PC-3 (cell line): ENCODE results near the gene MEF2B. TPM values are rescaled to one million over a fixed set of nuclear protein-coding genes. Genes with fewer than 3 reads are reported as not detected.

Experiments
- ATAC-seq: fragments of 200-7000 bp; cut with Tn5 transposase; 2 replicates; pipeline ENCODE4 v1.9.1; 2020; ENCODE audit warnings: mild to moderate bottlenecking, moderate library complexity
- BruUV-seq: library from RNA; stranded (reverse); fragments of 400-500 nt; replicated peaks from 2 replicates; lab custom pipeline; 2021; lab: Mats Ljungman, UMichigan
- CTCF ChIA-PET: fragments of 300-600 bp; sonication (Branson Sonifier 250); formaldehyde crosslinking; loops from one replicate; lab custom pipeline; 2022; ENCODE audit warnings: antibody characterized with exemption; lab: Charles Lee
- POLR2A ChIA-PET: fragments of 300-600 bp; sonication (Branson Sonifier 250); formaldehyde crosslinking; loops from one replicate; lab custom pipeline; 2022; ENCODE audit warnings: antibody characterized with exemption; ENCODE audit not compliant: unreplicated experiment; lab: Charles Lee
- DNase-seq: peaks from one replicate; pipeline ENCODE4 v3.0.0-alpha.2; 2015
- H2AFZ ChIP-seq: fragments of 300-600 bp; sonication (generic); 2 replicates; pipeline ENCODE4 v1.6.0; 2016; ENCODE audit warnings: antibody characterized with exemption, low read length
- H3F3A ChIP-seq: fragments of 300-600 bp; sonication (generic); one replicate; pipeline ENCODE4 v1.6.0; 2017; ENCODE audit warnings: antibody characterized with exemption, low read length, control low read depth, mild to moderate bottlenecking; ENCODE audit not compliant: unreplicated experiment
- H3K27ac ChIP-seq: fragments of 300-600 bp; sonication (generic); 2 replicates; pipeline ENCODE4 v1.5.1; 2016; ENCODE audit warnings: mild to moderate bottlenecking, low read length
- H3K27me3 ChIP-seq: fragments of 300-600 bp; sonication (generic); 2 replicates; pipeline ENCODE4 v1.6.1; 2016; ENCODE audit warnings: low read length, mixed read lengths
- H3K36me3 ChIP-seq: fragments of 300-600 bp; sonication (generic); 2 replicates; pipeline ENCODE4 v1.6.1; 2016; ENCODE audit warnings: low read depth, mixed run types, low read length, mixed read lengths
- H3K4me1 ChIP-seq: fragments of 300-600 bp; sonication (generic); 2 replicates; pipeline ENCODE4 v1.5.1; 2016; ENCODE audit warnings: low read length; ENCODE audit not compliant: insufficient read depth
- H3K4me2 ChIP-seq: fragments of 300-600 bp; sonication (generic); 2 replicates; pipeline ENCODE4 v1.6.0; 2016; ENCODE audit warnings: low read length
- H3K4me3 ChIP-seq: fragments of 300-600 bp; sonication (generic); 2 replicates; pipeline ENCODE4 v1.5.1; 2016; ENCODE audit warnings: mild to moderate bottlenecking, low read length, mixed read lengths
- H3K79me2 ChIP-seq: fragments of 300-600 bp; sonication (generic); 2 replicates; pipeline ENCODE4 v1.6.1; 2017; ENCODE audit warnings: low read length, mixed read lengths
- H3K9ac ChIP-seq: fragments of 300-600 bp; sonication (generic); 2 replicates; pipeline ENCODE4 v1.6.0; 2016; ENCODE audit warnings: mild to moderate bottlenecking, low read length
- H3K9me2 ChIP-seq: fragments of 300-600 bp; sonication (generic); replicated peaks from 2 replicates; pipeline ENCODE4 v1.6.1; 2016; ENCODE audit warnings: mixed run types, low read length, mixed read lengths
- H3K9me3 ChIP-seq: fragments of 300-600 bp; sonication (generic); 2 replicates; pipeline ENCODE4 v1.6.1; 2016; ENCODE audit warnings: low read length, mixed read lengths
- H4K20me1 ChIP-seq: fragments of 300-600 bp; sonication (generic); 2 replicates; pipeline ENCODE4 v1.6.1; 2016; ENCODE audit warnings: low read length, mixed read lengths
- EZH2 ChIP-seq: fragments of 300-600 bp; sonication (generic); IDR thresholded peaks from one replicate; pipeline ENCODE4 v1.6.1; 2017; ENCODE audit warnings: antibody characterized with exemption, mild to moderate bottlenecking, low read length; ENCODE audit not compliant: unreplicated experiment
- EZH2phosphoT487 ChIP-seq: fragments of 300-600 bp; sonication (generic); IDR thresholded peaks from 2 replicates; pipeline ENCODE4 v1.6.1; 2018; ENCODE audit warnings: mild to moderate bottlenecking, antibody characterized with exemption, low read length, borderline replicate concordance
- intact Hi-C: fragments of 100-400 bp; cut with micrococcal nuclease; formaldehyde crosslinking; loops from 2 replicates; pipeline ENCODE4 v1.9.0; 2023
- total RNA-seq: library from RNA; depleted of rRNA; stranded (reverse); fragments of >200 nt; gene quantifications from 2 replicates; pipeline ENCODE4 v1.2.3, GENCODE V29; 2014
- TF ChIP-seq, protein P1 (sequence below): fragments of 300-600 bp; sonication (generic); conservative IDR thresholded peaks from 2 replicates; pipeline ENCODE4 v1.5.1; 2017; ENCODE audit warnings: antibody characterized with exemption, low read depth, mild to moderate bottlenecking, low read length

The MEF2B gene
- total RNA-seq, 1 experiment from 2014 or later: 0.22 TPM

DNA sequence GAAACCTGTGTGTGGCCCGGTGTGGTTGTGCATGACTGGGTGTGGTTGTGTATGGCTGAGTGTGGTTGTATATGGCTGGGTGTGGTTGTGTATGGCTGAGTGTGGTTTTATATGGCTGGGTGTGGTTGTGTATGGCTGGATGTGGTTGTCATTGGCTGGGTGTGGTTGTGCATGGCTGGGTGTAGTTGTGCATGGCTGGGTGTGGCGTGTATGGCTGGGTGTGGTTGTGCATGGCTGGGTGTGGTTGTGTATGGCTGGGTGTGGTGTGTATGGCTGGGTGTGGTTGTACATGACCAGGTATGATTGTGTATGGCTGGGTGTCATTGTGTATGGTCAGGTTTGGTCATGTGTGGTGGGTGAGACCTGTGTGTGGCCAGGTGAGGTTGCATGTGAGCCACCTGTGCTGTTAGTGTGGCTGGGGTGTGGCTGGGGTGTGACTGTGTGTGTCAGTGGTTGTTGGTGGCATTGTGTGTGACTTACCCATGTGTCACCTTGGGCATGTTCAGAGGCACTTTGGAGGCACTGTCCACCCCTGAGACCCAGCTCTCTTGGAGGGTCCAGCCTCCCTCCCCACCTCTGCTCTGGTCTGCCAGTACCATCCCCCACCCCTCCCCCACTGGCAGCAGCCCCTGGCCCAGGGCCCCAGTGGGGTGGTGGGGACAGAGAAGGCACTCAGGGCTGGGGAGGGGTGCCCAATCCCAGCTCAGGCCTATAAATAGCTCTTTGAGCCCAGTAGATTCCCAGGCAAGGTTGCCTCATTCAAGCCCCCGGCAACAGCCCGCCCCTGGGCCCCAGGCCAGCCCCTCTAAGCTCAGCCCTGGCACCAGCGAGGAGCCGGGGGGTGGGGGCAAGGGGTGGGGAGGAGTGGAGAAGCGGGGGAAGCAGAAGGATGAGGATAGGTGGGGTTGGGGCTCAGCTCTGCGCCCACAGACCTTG is 37.8 kb upstream of the MEF2B start:
- ChIA-PET CTCF (no interaction called here), POLR2A (interaction anchor here (0.7 kb wide), 1 partner anchor 99 kb away, joined by 4 read pairs; no protein-coding TSS in a partner anchor)
- peaks cover 8% of the 10 kb centered on the region for H3K27me3 ChIP-seq
- intact Hi-C loops: no loop called here
- peaks cover 3% of the 10 kb centered on the region for H3K79me2 ChIP-seq
- BruUV-seq: no TSS peak
- H3K9me3 ChIP-seq: no peaks in the 10 kb centered on the region
- no peak for ATAC-seq
- H3K27ac ChIP-seq: no peak overlapping the region
- H3K4me2 ChIP-seq: no peak overlapping the region
- no peaks in the 10 kb centered on the region for H3K36me3 ChIP-seq
- no peak overlapping the region for H3K9ac ChIP-seq
- TF ChIP-seq EZH2 (no peak), EZH2phosphoT487 (no peak)
- TF ChIP-seq, protein P1, sequence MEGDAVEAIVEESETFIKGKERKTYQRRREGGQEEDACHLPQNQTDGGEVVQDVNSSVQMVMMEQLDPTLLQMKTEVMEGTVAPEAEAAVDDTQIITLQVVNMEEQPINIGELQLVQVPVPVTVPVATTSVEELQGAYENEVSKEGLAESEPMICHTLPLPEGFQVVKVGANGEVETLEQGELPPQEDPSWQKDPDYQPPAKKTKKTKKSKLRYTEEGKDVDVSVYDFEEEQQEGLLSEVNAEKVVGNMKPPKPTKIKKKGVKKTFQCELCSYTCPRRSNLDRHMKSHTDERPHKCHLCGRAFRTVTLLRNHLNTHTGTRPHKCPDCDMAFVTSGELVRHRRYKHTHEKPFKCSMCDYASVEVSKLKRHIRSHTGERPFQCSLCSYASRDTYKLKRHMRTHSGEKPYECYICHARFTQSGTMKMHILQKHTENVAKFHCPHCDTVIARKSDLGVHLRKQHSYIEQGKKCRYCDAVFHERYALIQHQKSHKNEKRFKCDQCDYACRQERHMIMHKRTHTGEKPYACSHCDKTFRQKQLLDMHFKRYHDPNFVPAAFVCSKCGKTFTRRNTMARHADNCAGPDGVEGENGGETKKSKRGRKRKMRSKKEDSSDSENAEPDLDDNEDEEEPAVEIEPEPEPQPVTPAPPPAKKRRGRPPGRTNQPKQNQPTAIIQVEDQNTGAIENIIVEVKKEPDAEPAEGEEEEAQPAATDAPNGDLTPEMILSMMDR: no peak
- no peak overlapping the region for H2AFZ ChIP-seq
- no peak overlapping the region for H3K4me3 ChIP-seq
- DNase-seq: no peak
- H3F3A ChIP-seq: no peaks in the 10 kb centered on the region
- no peaks in the 10 kb centered on the region for H3K9me2 ChIP-seq
- peaks cover 2% of the 10 kb centered on the region for H3K4me1 ChIP-seq
- H4K20me1 ChIP-seq: no peaks in the 10 kb centered on the region

DNA sequence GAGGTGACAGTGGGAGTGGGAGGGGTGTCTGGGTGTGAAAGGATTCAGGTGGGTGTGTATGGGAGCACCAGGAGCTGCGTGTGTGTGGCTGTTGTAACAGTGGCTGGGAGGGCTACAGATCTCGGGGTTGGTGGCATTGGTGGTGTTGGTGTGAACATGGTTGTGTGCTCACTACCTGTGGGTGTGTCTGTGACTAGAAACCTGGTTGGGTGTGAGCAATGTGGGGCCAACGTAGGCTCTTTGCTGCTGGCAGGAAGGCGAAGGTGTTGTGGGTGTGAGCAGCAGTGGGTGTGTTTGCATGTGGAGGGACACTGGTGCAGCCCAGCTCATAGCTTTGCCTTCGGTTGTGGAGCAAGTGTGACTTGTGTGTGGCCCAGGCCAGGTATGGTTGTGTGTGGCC is 36.9 kb upstream of the MEF2B start:
- H3K79me2 ChIP-seq: peaks cover 12% of the 10 kb centered on the region
- no peak for DNase-seq
- BruUV-seq: no TSS peak
- no peaks in the 10 kb centered on the region for H3F3A ChIP-seq
- no peak overlapping the region for H3K4me3 ChIP-seq
- H3K4me1 ChIP-seq: peaks cover 12% of the 10 kb centered on the region
- peaks cover 4% of the 10 kb centered on the region; the same call in 1 of the 2 replicates for H3K36me3 ChIP-seq
- no peak overlapping the region for H3K9ac ChIP-seq
- intact Hi-C loops: no loop called here
- no peaks in the 10 kb centered on the region for H4K20me1 ChIP-seq
- no peak for TF ChIP-seq EZH2phosphoT487
- TF ChIP-seq, protein P1: no peak
- TF ChIP-seq EZH2: no peak
- H3K4me2 ChIP-seq: no peak overlapping the region
- POLR2A ChIA-PET: no interaction called here
- H3K27ac ChIP-seq: no peak overlapping the region
- no peak for ATAC-seq
- H3K9me3 ChIP-seq: no peaks in the 10 kb centered on the region
- CTCF ChIA-PET: no interaction called here
- H2AFZ ChIP-seq: no peak overlapping the region
- no peaks in the 10 kb centered on the region for H3K9me2 ChIP-seq
- H3K27me3 ChIP-seq: peaks cover 6% of the 10 kb centered on the region
